Stomach (tissue), 9 donors: ENCODE data around the gene KCTD13. TPM values are rescaled to one million over a fixed set of nuclear protein-coding genes. Genes with fewer than 3 reads are reported as not detected.
"Not testable (repeated sequence)": the region's sequence is repeated elsewhere in the genome, so short reads cannot be mapped to it uniquely, and the experiment has no call there.

Experiments
- DNase-seq, 2 donors: peaks; one replicate each; pipeline versions ENCODE4 v3.0.0 to v3.0.0-alpha.2; 2013 to 2019
- H3K27ac ChIP-seq, 5 donors: fragments of 200-600 bp in 4 of 5; sonication (generic) in 4 of 5; one replicate each; pipeline ENCODE4 v1.5.1; 2013 to 2019; ENCODE audit warnings: mild to moderate bottlenecking in 1 of 5, moderate library complexity in 1 of 5
- H3K27me3 ChIP-seq, 3 donors: fragments of 200-600 bp; sonication (generic); one replicate each; pipeline ENCODE4 v1.5.1; 2017 to 2019; ENCODE audit warnings: mixed run types in 1 of 3
- H3K36me3 ChIP-seq, 4 donors: fragments of 200-600 bp; sonication (generic); 1 replicate in 3 of 4; 2 replicates in 1 of 4; pipeline ENCODE4 v1.5.1; 2016 to 2019
- H3K4me1 ChIP-seq, 4 donors: fragments of 200-600 bp; sonication (generic); one replicate each; pipeline ENCODE4 v1.5.1; 2016 to 2019
- H3K4me3 ChIP-seq, 4 donors: fragments of 200-600 bp; sonication (generic) in 3 of 4; one replicate each; pipeline ENCODE4 v1.5.1; 2016 to 2019; ENCODE audit warnings: mild to moderate bottlenecking in 1 of 4
- H3K9me3 ChIP-seq, 4 donors: fragments of 200-600 bp; sonication (generic); one replicate each; pipeline ENCODE4 v1.5.1; 2016 to 2019
- EP300 ChIP-seq: sonication (generic); formaldehyde crosslinking; IDR thresholded peaks from one replicate; pipeline ENCODE4 v1.6.1; 2017; ENCODE audit warnings: antibody characterized with exemption
- POLR2A ChIP-seq, 4 donors: fragments of 450-650 bp; IDR thresholded peaks; one replicate each; pipeline ENCODE4 v1.6.1; 2016; ENCODE audit warnings: antibody characterized with exemption in 4 of 4, control low read depth in 2 of 4, mild to moderate bottlenecking in 1 of 4, moderate library complexity in 1 of 4
- POLR2AphosphoS5 ChIP-seq, 3 donors: sonication (generic); formaldehyde crosslinking; IDR thresholded peaks; one replicate each; pipeline ENCODE4 v1.6.1; 2016; ENCODE audit warnings: antibody characterized with exemption in 3 of 3
- WGBS, 5 donors: extraction: QIAGEN DNeasy Blood & Tissue Kit in 3 of 5; methylation state at CpG; one replicate each; pipeline versions ENCODE4 v1.1.5 to v1.1.7; 2013 to 2018; 5-methylcytosine and 5-hydroxymethylcytosine counted together
- intact Hi-C: fragments of 100-400 bp; cut with DNase I; formaldehyde crosslinking; loops from one replicate; pipeline ENCODE4 v1.15.1; 2023; ENCODE audit warnings: low total_unique reads
- polyA plus RNA-seq, 3 donors: library from polyadenylated mRNA; stranded (reverse); fragments of 200-250 nt; gene quantifications; one replicate each; pipeline ENCODE4 v1.2.3, GENCODE V29; 2013
- total RNA-seq, 5 donors: library from RNA; depleted of rRNA; stranded (reverse); fragments of >200 nt; gene quantifications; one replicate each; pipeline versions ENCODE4 v1.1.0 to v1.2.3, GENCODE V29; 2014 to 2016
- TF ChIP-seq, protein P1 (sequence below), 7 experiments: fragments of 450-650 bp in 4 of 7; fragments of 200-600 bp in 3 of 7; sonication (generic) in 3 of 7; IDR thresholded peaks; one replicate each; pipeline ENCODE4 v1.5.1; 2016 to 2019; ENCODE audit warnings: antibody characterized with exemption in 7 of 7, control low read depth in 2 of 7, mild to moderate bottlenecking in 1 of 7
- donor health status: healthy with polysubstance abuse.
- donor health status: Bipolar disorder and iron deficiency.
- donor health status: healthy.

KCTD13 gene
- total and polyA plus RNA-seq, 8 donors, result 6.3 to 182 (median 22.1) TPM

DNA sequence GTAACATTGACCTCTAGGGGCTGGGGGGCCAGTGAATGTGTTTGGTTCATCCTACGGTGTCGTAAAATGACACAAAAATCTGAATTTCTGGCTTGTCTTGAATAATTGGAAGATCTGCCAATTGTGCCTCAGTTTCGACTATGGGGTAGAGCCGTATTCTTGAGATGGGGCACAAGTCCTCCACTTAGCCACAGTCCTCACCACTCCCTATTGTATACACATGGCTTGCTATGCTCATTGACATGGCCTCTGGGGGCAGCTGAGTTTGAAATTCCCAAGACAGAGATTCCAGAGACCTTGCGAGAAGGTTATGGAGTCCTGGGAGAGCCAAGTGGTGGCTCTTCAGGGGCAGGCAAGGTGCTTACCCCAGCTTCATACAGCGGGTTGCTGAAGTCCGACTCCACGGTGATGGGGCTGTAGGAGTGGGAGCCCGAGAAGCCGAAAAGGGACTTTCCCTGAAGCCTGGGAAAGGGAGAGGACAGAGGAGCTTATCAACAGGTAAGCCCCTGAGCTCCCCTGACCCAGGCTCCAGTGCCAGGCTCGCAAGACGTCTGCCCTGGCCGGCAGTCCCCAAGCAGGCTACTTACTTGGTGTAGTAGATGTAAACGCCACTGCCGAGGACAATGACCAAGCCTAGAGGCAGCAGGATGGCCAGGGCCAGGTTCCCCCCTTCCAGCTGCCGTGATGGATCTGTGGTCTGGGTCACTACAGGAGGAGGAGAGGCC lies 54.0 kb downstream of the KCTD13 start:
- DNase-seq, result no peak
- peaks cover 0 to 8% (median 5%) of the 10 kb centered on the region in 4 donors for H3K4me1 ChIP-seq
- H3K27me3 ChIP-seq, result peaks cover 0 to 22% (median 10%) of the 10 kb centered on the region in 3 donors
- no peak overlapping the region for H3K27ac ChIP-seq
- TF ChIP-seq POLR2AphosphoS5 (IDR thresholded peaks at IDR 0.05) (no peak), POLR2A (IDR thresholded peaks at IDR 0.05) (no peak), EP300 (no peak)
- TF ChIP-seq, protein P1, sequence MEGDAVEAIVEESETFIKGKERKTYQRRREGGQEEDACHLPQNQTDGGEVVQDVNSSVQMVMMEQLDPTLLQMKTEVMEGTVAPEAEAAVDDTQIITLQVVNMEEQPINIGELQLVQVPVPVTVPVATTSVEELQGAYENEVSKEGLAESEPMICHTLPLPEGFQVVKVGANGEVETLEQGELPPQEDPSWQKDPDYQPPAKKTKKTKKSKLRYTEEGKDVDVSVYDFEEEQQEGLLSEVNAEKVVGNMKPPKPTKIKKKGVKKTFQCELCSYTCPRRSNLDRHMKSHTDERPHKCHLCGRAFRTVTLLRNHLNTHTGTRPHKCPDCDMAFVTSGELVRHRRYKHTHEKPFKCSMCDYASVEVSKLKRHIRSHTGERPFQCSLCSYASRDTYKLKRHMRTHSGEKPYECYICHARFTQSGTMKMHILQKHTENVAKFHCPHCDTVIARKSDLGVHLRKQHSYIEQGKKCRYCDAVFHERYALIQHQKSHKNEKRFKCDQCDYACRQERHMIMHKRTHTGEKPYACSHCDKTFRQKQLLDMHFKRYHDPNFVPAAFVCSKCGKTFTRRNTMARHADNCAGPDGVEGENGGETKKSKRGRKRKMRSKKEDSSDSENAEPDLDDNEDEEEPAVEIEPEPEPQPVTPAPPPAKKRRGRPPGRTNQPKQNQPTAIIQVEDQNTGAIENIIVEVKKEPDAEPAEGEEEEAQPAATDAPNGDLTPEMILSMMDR (IDR thresholded peaks at IDR 0.05), result no peak
- no peak overlapping the region for H3K4me3 ChIP-seq
- H3K9me3 ChIP-seq, result no peaks in the 10 kb centered on the region
- intact Hi-C loops, result no loop called here
- H3K36me3 ChIP-seq, result no peaks in the 10 kb centered on the region
- 88 to 96% (median 93%) methylated on average over 10 to 16 of the region's 16 CpGs for WGBS, 5 donors

DNA sequence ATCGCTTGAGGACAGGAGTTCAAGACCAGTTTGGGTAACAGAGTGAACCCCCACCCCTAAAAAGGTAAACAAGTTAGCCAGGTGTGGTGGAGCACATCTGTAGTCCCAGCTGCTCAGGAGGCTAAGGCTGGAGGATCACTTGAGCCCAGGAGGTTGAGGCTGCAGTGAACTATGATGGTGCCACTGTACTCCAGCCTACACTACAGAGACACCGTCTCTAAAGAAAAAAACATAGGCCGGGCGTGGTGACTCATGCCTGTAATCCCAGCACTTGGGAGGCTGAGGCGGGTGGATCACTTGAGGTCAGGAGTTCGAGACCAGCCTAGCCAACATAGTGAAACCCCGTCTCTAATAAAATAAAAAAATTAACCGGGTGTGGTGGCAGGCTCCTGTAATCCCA lies 57.0 kb downstream of the KCTD13 start:
- WGBS, 5 donors, result 86 to 92% (median 88%) methylated on average over 8 of the region's 8 CpGs
- not testable (repeated sequence) for DNase-seq, H3K9me3 ChIP-seq, H3K27ac ChIP-seq, H3K36me3 ChIP-seq, H3K27me3 ChIP-seq, H3K4me3 ChIP-seq, H3K4me1 ChIP-seq
- intact Hi-C loops, result loop anchor here (10.0 kb wide), 1 partner anchor 156 kb away; the partner anchor contains the start of gene C16orf92

DNA sequence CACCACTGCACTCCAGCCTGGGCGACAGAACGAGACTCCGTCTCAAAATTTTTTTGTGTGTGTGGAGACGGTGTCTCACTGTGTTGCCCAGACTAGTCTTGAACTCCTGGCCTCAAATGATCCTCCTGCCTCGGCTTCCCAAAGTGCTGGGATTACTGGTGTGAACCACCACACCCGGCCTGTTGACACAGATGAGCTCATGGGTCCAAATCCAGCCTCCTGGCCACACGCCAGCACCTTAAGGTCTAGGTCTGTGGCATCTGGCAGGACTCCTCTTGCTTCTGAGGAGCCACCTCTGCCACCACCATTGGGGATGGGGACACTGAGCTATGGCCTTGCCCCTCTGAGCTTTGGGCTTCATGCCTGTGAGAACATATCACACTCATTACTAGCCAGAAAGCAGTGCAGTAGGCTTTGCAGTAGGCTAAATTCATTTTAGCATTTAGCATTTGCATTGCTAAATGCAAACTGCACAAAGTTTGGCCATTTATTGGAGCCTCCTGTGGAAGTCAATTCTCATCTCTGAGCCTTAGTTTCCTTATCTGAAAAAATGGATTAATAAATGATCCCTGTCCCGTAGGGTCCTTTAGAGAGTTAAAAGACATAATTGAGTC lies 57.5 kb downstream of the KCTD13 start:
- no peaks in the 10 kb centered on the region for H3K36me3 ChIP-seq
- H3K4me1 ChIP-seq, result peaks cover 0 to 5% (median 4%) of the 10 kb centered on the region in 4 donors
- intact Hi-C loops, result loop anchor here (10.0 kb wide), 1 partner anchor 156 kb away; the partner anchor contains the start of gene C16orf92
- no peak overlapping the region for H3K4me3 ChIP-seq
- no peak for DNase-seq
- no peaks in the 10 kb centered on the region for H3K9me3 ChIP-seq
- no peak overlapping the region for H3K27ac ChIP-seq
- WGBS, 5 donors, result 66 to 72% (median 71%) methylated on average over 8 of the region's 8 CpGs
- H3K27me3 ChIP-seq, result no peaks in the 10 kb centered on the region
- TF ChIP-seq EP300 (no peak), POLR2AphosphoS5 (IDR thresholded peaks at IDR 0.05) (no peak), POLR2A (IDR thresholded peaks at IDR 0.05) (no peak)
- TF ChIP-seq, protein P1 (IDR thresholded peaks at IDR 0.05), result no peak

DNA sequence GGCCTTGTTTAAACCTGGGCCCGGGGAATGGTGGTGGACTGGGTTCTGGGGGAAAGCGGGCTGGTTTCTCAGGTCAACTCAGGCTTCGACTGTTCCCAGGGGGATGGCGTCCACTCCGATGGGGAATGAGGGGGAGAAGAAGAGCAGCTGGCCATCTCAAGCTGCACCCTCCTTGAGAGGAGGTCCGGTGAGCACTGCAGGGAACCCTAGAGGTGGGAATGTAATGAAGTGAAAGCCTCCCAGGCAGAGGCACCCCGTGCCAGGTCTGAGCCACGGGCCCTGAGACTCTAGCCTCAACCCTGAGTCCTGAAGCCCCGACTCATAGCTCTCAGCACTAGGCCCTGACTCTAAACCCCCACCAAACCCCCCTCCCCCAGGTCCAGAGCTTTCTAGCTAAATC lies 61.8 kb downstream of the KCTD13 start:
- intact Hi-C loops, result loop anchor here (10.0 kb wide), 1 partner anchor 161 kb away; the partner anchor contains the start of gene C16orf92

More for the DNA sequence above, 61.8 kb downstream of the KCTD13 start:
- WGBS, 5 donors, result 80 to 86% (median 83%) methylated on average over 9 of the region's 9 CpGs
- Histone ChIP-seq H3K27me3 (no peaks in the 10 kb centered on the region), H3K27ac (no peak overlapping the region), H3K4me1 (peaks cover 15 to 37% (median 29%) of the 10 kb centered on the region in 4 donors), H3K4me3 (no peak overlapping the region), H3K9me3 (no peaks in the 10 kb centered on the region), H3K36me3 (peaks cover 14 to 22% (median 20%) of the 10 kb centered on the region in 4 donors)
- TF ChIP-seq POLR2A (IDR thresholded peaks at IDR 0.05) (no peak), POLR2AphosphoS5 (IDR thresholded peaks at IDR 0.05) (no peak), EP300 (no peak)
- TF ChIP-seq, protein P1 (IDR thresholded peaks at IDR 0.05), result no peak
- no peak for DNase-seq
